Skeletal muscle satellite cell (primary cell): ENCODE results near the gene DCC.

ENCODE experiments used
- H3K27me3 ChIP-seq: 2 replicates; pipeline ENCODE4 v1.7.0; 2013; ENCODE audit warnings: low read length; ENCODE audit not compliant: control insufficient read depth, insufficient read depth
- H3K36me3 ChIP-seq: 2 replicates; pipeline ENCODE4 v1.7.0; 2013; ENCODE audit warnings: mild to moderate bottlenecking, control low read depth, low read length; ENCODE audit not compliant: insufficient read depth
- H3K4me1 ChIP-seq: 2 replicates; pipeline ENCODE4 v1.7.0; 2013; ENCODE audit warnings: low read length; ENCODE audit not compliant: control insufficient read depth, insufficient read depth
- H3K4me2 ChIP-seq: 2 replicates; pipeline ENCODE4 v1.7.0; 2013; ENCODE audit warnings: mild to moderate bottlenecking, low read length
- H3K4me3 ChIP-seq: 2 replicates; pipeline ENCODE4 v1.7.0; 2013; ENCODE audit warnings: low read length
- H3K9ac ChIP-seq: 2 replicates; pipeline ENCODE4 v1.7.0; 2013; ENCODE audit warnings: mild to moderate bottlenecking, low read depth, low read length, moderate library complexity
- H3K9me3 ChIP-seq: replicated peaks from 2 replicates; pipeline ENCODE4 v1.7.0; 2013; ENCODE audit warnings: mild to moderate bottlenecking, control low read depth, low read length

The DCC gene

GRCh38 chr18:53534695-53535094 is 1194.7 kb downstream of the DCC start:
- H3K36me3 ChIP-seq: no peaks in the 10 kb centered on the region
- H3K4me2 ChIP-seq: no peak overlapping the region
- no peaks in the 10 kb centered on the region for H3K4me1 ChIP-seq
- no peaks in the 10 kb centered on the region for H3K27me3 ChIP-seq
- no peak overlapping the region for H3K4me3 ChIP-seq
- no peak overlapping the region for H3K9ac ChIP-seq
- no peaks in the 10 kb centered on the region for H3K9me3 ChIP-seq

- Histone ChIP-seq H3K9ac (no peak overlapping the region), H3K9me3 (no peaks in the 10 kb centered on the region), H3K4me1 (no peaks in the 10 kb centered on the region), H3K36me3 (no peaks in the 10 kb centered on the region), H3K27me3 (no peaks in the 10 kb centered on the region), H3K4me3 (no peak overlapping the region), H3K4me2 (no peak overlapping the region)
Measured at GRCh38 chr18:53536908-53537307, 1196.9 kb downstream of the DCC start.

GRCh38 chr18:53541924-53542323 is 1201.9 kb downstream of the DCC start:
- Histone ChIP-seq H3K27me3 (no peaks in the 10 kb centered on the region), H3K4me1 (no peaks in the 10 kb centered on the region), H3K9ac (no peak overlapping the region), H3K9me3 (no peaks in the 10 kb centered on the region), H3K36me3 (no peaks in the 10 kb centered on the region), H3K4me3 (no peak overlapping the region), H3K4me2 (no peak overlapping the region)

GRCh38 chr18:53543711-53544110 is 1203.7 kb downstream of the DCC start:
- no peak overlapping the region for H3K4me3 ChIP-seq
- H3K27me3 ChIP-seq: no peaks in the 10 kb centered on the region
- no peak overlapping the region for H3K9ac ChIP-seq
- H3K36me3 ChIP-seq: no peaks in the 10 kb centered on the region
- no peaks in the 10 kb centered on the region for H3K4me1 ChIP-seq
- no peaks in the 10 kb centered on the region for H3K9me3 ChIP-seq
- H3K4me2 ChIP-seq: no peak overlapping the region

GRCh38 chr18:53544917-53545316 is 1204.9 kb downstream of the DCC start:
- no peaks in the 10 kb centered on the region for H3K36me3 ChIP-seq
- H3K4me1 ChIP-seq: no peaks in the 10 kb centered on the region
- no peaks in the 10 kb centered on the region for H3K27me3 ChIP-seq
- no peaks in the 10 kb centered on the region for H3K9me3 ChIP-seq
- no peak overlapping the region for H3K4me2 ChIP-seq
- no peak overlapping the region for H3K9ac ChIP-seq
- H3K4me3 ChIP-seq: no peak overlapping the region

GRCh38 chr18:53551868-53552426 is 1212.0 kb downstream of the DCC start:
- Histone ChIP-seq H3K4me3 (no peak overlapping the region), H3K9ac (no peak overlapping the region), H3K4me2 (no peak overlapping the region), H3K27me3 (no peaks in the 10 kb centered on the region), H3K4me1 (no peaks in the 10 kb centered on the region), H3K9me3 (no peaks in the 10 kb centered on the region), H3K36me3 (no peaks in the 10 kb centered on the region)

GRCh38 chr18:53553030-53553429 is 1213.0 kb downstream of the DCC start:
- no peak overlapping the region for H3K4me2 ChIP-seq
- H3K4me1 ChIP-seq: no peaks in the 10 kb centered on the region
- H3K27me3 ChIP-seq: no peaks in the 10 kb centered on the region
- H3K4me3 ChIP-seq: no peak overlapping the region
- no peaks in the 10 kb centered on the region for H3K9me3 ChIP-seq
- no peaks in the 10 kb centered on the region for H3K36me3 ChIP-seq
- H3K9ac ChIP-seq: no peak overlapping the region

GRCh38 chr18:53556450-53556849 is 1216.5 kb downstream of the DCC start:
- Histone ChIP-seq H3K27me3 (no peaks in the 10 kb centered on the region), H3K4me3 (no peak overlapping the region), H3K4me2 (no peak overlapping the region), H3K36me3 (no peaks in the 10 kb centered on the region), H3K9me3 (no peaks in the 10 kb centered on the region), H3K4me1 (no peaks in the 10 kb centered on the region), H3K9ac (no peak overlapping the region)

GRCh38 chr18:53560546-53560945 is 1220.5 kb downstream of the DCC start:
- Histone ChIP-seq H3K4me1 (no peaks in the 10 kb centered on the region), H3K9me3 (no peaks in the 10 kb centered on the region), H3K27me3 (no peaks in the 10 kb centered on the region), H3K9ac (no peak overlapping the region), H3K4me3 (no peak overlapping the region), H3K36me3 (no peaks in the 10 kb centered on the region), H3K4me2 (no peak overlapping the region)

- Histone ChIP-seq H3K4me3 (no peak overlapping the region), H3K4me1 (no peaks in the 10 kb centered on the region), H3K4me2 (no peak overlapping the region), H3K27me3 (no peaks in the 10 kb centered on the region), H3K9ac (no peak overlapping the region), H3K36me3 (no peaks in the 10 kb centered on the region), H3K9me3 (no peaks in the 10 kb centered on the region)
Measured at GRCh38 chr18:53566626-53567025, 1226.6 kb downstream of the DCC start.

- Histone ChIP-seq H3K4me2 (no peak overlapping the region), H3K4me1 (no peaks in the 10 kb centered on the region), H3K9ac (no peak overlapping the region), H3K36me3 (no peaks in the 10 kb centered on the region), H3K4me3 (no peak overlapping the region), H3K27me3 (no peaks in the 10 kb centered on the region), H3K9me3 (no peaks in the 10 kb centered on the region)
Measured at GRCh38 chr18:53567929-53568574, 1228.1 kb downstream of the DCC start.
